SU-DHL-6 (cell line): Measurements from ENCODE around the gene CISD1.

ENCODE experiments used
- H2AFZ ChIP-seq: fragments of 200-600 bp; sonication (generic); 2 replicates; pipeline ENCODE4 v1.6.1; 2014; ENCODE audit warnings: low read depth, mild to moderate bottlenecking, moderate library complexity, mixed read lengths, antibody characterized with exemption, low read length; ENCODE audit not compliant: severe bottlenecking
- H3F3A ChIP-seq: fragments of 200-600 bp; shearing (Covaris generic); 2 replicates; pipeline ENCODE4 v1.6.0; 2016; ENCODE audit warnings: antibody characterized with exemption, mild to moderate bottlenecking; ENCODE audit not compliant: insufficient read depth
- H3K27ac ChIP-seq: fragments of 200-600 bp; sonication (generic); 2 replicates; pipeline ENCODE4 v1.5.1; 2016; ENCODE audit warnings: low read depth, mild to moderate bottlenecking, low read length, moderate library complexity, mixed read lengths
- H3K27me3 ChIP-seq: fragments of 200-600 bp; sonication (generic), shearing (Covaris generic); 2 replicates; pipeline ENCODE4 v1.6.0; 2014; ENCODE audit warnings: mild to moderate bottlenecking, low read length
- H3K36me3 ChIP-seq: fragments of 200-600 bp; sonication (generic); 2 replicates; pipeline ENCODE4 v1.6.1; 2014; ENCODE audit warnings: mild to moderate bottlenecking, low read length, mixed read lengths
- H3K4me2 ChIP-seq: fragments of 300-600, 200-600 bp; shearing (Covaris generic), sonication (generic); 2 replicates; pipeline ENCODE4 v1.6.0; 2014; ENCODE audit warnings: low read length, low read depth, mild to moderate bottlenecking; ENCODE audit not compliant: poor library complexity, severe bottlenecking
- H3K4me3 ChIP-seq: fragments of 200-600 bp; sonication (generic); 2 replicates; pipeline ENCODE4 v1.5.1; 2014; ENCODE audit warnings: antibody characterized with exemption, low read length, mild to moderate bottlenecking, mixed read lengths; ENCODE audit not compliant: insufficient read depth, poor library complexity, severe bottlenecking
- H3K79me2 ChIP-seq: fragments of 200-600 bp; sonication (generic); 2 replicates; pipeline ENCODE4 v1.6.1; 2014; ENCODE audit warnings: mild to moderate bottlenecking, low read length, moderate library complexity; ENCODE audit not compliant: insufficient read depth
- H3K9ac ChIP-seq: fragments of 200-600 bp; sonication (generic); 2 replicates; pipeline ENCODE4 v1.7.0; 2014; ENCODE audit warnings: mild to moderate bottlenecking, low read length
- H3K9me2 ChIP-seq: fragments of 200-600 bp; sonication (generic); replicated peaks from 2 replicates; pipeline ENCODE4 v1.6.1; 2014; ENCODE audit warnings: low read length; ENCODE audit not compliant: insufficient read depth
- H3K9me3 ChIP-seq: fragments of 200-600 bp; sonication (generic); 2 replicates; pipeline ENCODE4 v1.6.1; 2014; ENCODE audit warnings: low read length, mixed read lengths; ENCODE audit not compliant: insufficient read depth
- H4K20me1 ChIP-seq: fragments of 200-600 bp; sonication (generic); 2 replicates; pipeline ENCODE4 v1.6.1; 2014; ENCODE audit warnings: low read depth, mild to moderate bottlenecking, antibody characterized with exemption, low read length, moderate library complexity, mixed read lengths
- EZH2phosphoT487 ChIP-seq: fragments of 200-600 bp; sonication (generic), shearing (Covaris generic); conservative IDR thresholded peaks from 2 replicates; pipeline ENCODE4 v1.6.1; 2018; ENCODE audit warnings: mild to moderate bottlenecking, antibody characterized with exemption, low read length, moderate library complexity, mixed read lengths
- TF ChIP-seq, protein P1 (sequence below): fragments of 200-600 bp; sonication (generic); IDR thresholded peaks from one replicate; pipeline ENCODE4 v1.5.1; 2017; ENCODE audit warnings: antibody characterized with exemption, mild to moderate bottlenecking, low read length, moderate library complexity; ENCODE audit not compliant: insufficient read depth, poor library complexity, severe bottlenecking

The CISD1 gene

GRCh38 chr10:58278274-58278961 is 9.5 kb downstream of the CISD1 start:
- Histone ChIP-seq H3F3A (no peaks in the 10 kb centered on the region), H2AFZ (no peak overlapping the region), H3K27ac (no peak overlapping the region), H4K20me1 (peaks cover 6% of the 10 kb centered on the region; the same call in 1 of the 2 replicates), H3K9me2 (no peaks in the 10 kb centered on the region), H3K36me3 (peaks cover 32% of the 10 kb centered on the region), H3K79me2 (peaks cover 73% of the 10 kb centered on the region), H3K9me3 (no peaks in the 10 kb centered on the region), H3K27me3 (no peaks in the 10 kb centered on the region), H3K4me3 (no peak overlapping the region), H3K4me2 (no peak overlapping the region), H3K9ac (no peak overlapping the region)
- TF ChIP-seq, protein P1, sequence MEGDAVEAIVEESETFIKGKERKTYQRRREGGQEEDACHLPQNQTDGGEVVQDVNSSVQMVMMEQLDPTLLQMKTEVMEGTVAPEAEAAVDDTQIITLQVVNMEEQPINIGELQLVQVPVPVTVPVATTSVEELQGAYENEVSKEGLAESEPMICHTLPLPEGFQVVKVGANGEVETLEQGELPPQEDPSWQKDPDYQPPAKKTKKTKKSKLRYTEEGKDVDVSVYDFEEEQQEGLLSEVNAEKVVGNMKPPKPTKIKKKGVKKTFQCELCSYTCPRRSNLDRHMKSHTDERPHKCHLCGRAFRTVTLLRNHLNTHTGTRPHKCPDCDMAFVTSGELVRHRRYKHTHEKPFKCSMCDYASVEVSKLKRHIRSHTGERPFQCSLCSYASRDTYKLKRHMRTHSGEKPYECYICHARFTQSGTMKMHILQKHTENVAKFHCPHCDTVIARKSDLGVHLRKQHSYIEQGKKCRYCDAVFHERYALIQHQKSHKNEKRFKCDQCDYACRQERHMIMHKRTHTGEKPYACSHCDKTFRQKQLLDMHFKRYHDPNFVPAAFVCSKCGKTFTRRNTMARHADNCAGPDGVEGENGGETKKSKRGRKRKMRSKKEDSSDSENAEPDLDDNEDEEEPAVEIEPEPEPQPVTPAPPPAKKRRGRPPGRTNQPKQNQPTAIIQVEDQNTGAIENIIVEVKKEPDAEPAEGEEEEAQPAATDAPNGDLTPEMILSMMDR, result no peak
- no peak for TF ChIP-seq EZH2phosphoT487

GRCh38 chr10:58278962-58279307 is 10.0 kb downstream of the CISD1 start:
- H3K9me3 ChIP-seq, result no peaks in the 10 kb centered on the region
- H3K27me3 ChIP-seq, result no peaks in the 10 kb centered on the region
- H4K20me1 ChIP-seq, result peaks cover 6% of the 10 kb centered on the region; the same call in 1 of the 2 replicates
- H3K4me2 ChIP-seq, result no peak overlapping the region
- no peak overlapping the region for H3K9ac ChIP-seq
- no peak overlapping the region for H3K4me3 ChIP-seq
- H2AFZ ChIP-seq, result no peak overlapping the region
- no peak overlapping the region for H3K27ac ChIP-seq
- no peaks in the 10 kb centered on the region for H3F3A ChIP-seq
- peaks cover 35% of the 10 kb centered on the region for H3K36me3 ChIP-seq
- TF ChIP-seq EZH2phosphoT487, result no peak
- TF ChIP-seq, protein P1, result no peak
- H3K79me2 ChIP-seq, result peaks cover 72% of the 10 kb centered on the region
- no peaks in the 10 kb centered on the region for H3K9me2 ChIP-seq

- Histone ChIP-seq H3K79me2 (peaks cover 56% of the 10 kb centered on the region), H3K27ac (no peak overlapping the region), H3K4me2 (no peak overlapping the region), H3F3A (no peaks in the 10 kb centered on the region), H3K9me2 (no peaks in the 10 kb centered on the region), H4K20me1 (0 out of 2 replicates have a peak, but pooled peaks cover 6% of the 10 kb centered on the region), H3K9me3 (no peaks in the 10 kb centered on the region), H3K27me3 (no peaks in the 10 kb centered on the region), H3K4me3 (no peak overlapping the region), H3K36me3 (peaks cover 38% of the 10 kb centered on the region), H2AFZ (no peak overlapping the region), H3K9ac (no peak overlapping the region)
- TF ChIP-seq EZH2phosphoT487, result no peak
- TF ChIP-seq, protein P1, result no peak
These were observed 11.5 kb downstream of the CISD1 start for GRCh38 chr10:58280477-58280876.
